GM19193 (cell line): ENCODE results near the gene HIPK2.

Source experiments
- POLR2A ChIP-seq: IDR thresholded peaks from 4 replicates; pipeline ENCODE4 v1.6.1; 2011; ENCODE audit not compliant: insufficient read depth, insufficient read length; ENCODE audit errors: extremely low read depth

The HIPK2 gene

DNA sequence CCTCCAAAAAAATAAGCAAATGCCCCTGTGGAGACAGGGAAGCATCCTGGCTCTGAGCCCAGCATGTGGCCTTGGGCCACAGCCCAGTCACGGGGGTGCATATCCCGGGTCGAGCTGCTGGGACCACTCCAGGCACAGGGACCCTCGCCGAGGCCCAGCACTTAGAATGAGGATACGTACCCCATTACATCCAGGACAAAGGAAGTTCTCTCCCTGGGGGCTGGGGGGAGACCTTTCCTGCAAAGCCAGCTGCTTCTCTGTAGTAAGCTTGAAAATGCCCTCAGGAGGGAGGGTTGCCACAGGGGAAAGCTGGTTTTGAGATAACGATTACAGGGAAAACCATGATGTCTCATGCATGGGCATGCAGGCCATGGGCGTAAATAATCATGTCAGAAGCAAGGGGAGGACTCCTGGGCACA, 75.5 kb downstream of the HIPK2 start:
- TF ChIP-seq POLR2A: no peak

- TF ChIP-seq POLR2A: no peak
Measured at GRCh38 chr7:139701908-139702307, 75.9 kb downstream of the HIPK2 start.

DNA sequence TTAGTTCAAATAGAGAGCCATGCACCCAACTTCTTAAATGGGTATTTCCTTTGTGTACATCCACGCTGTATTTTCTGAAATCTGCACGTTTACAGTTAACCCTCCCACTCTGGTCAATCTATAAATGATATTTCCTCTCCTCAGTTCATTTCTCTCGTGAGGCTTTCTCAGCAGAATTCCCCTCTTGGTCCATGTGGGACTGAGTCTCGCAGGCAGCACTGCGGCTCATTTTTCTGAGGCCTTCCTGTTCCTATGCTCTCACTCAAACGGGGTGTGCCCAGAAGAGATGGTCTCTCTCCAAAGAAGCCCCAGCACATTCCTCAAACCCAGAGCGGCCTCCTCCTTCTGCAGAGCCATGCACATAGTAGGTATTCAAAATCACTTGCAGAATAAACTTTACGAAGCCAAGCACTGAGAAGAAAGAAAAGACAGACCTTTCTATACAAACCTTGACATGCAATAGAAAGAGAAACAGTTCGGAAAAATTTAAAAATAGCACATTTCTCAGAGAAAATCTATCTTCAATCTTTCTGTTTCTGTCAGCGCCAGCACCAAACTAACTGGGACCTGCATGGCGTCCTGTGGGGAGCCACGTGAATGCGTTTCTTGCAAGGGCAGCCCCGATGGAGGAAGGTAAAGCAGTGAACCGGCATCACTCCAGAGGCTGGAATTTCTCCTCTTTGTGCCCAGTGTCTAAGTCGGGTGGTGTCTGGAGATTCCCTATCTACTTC, 77.1 kb downstream of the HIPK2 start:
- TF ChIP-seq POLR2A: no peak

GRCh38 chr7:139699640-139700504, 77.9 kb downstream of the HIPK2 start:
- no peak for TF ChIP-seq POLR2A

DNA sequence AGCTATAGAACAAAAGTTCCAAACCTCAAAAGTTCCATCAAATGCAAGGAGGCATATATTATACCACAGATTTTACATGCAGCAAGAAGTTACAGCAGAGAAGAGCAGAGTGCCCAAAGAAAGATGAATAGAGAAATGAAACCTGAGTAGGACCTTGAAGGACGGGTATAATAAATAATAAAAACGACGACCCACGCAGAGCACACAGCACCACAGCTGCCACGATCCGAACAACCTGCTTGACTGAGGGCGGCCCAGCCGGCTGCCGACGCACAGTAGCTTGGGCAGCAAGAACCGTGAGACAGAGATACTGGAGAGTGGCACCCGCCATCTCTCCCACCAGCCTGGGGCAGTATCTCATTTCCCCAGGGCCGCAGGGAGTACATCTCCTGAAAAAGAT, 79.0 kb downstream of the HIPK2 start:
- TF ChIP-seq POLR2A: no peak

DNA sequence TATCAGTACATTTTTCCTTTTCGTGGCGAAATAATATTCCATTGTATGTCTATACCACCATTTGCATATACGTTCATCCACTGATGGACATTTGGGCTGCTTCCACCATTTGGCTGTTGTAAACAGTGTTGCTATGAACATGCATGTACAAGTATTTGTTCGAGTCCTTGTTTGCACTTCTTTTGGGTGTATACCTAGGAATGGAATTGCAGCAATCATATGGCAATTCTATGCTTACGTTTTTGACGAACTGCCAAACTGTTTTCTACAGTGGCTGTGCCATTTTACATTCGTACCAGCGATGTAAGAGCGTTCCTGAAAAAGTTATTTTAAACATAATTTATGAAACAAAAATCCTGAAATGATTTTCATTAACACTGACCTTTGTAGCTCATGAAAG, 79.5 kb downstream of the HIPK2 start:
- no peak for TF ChIP-seq POLR2A

DNA sequence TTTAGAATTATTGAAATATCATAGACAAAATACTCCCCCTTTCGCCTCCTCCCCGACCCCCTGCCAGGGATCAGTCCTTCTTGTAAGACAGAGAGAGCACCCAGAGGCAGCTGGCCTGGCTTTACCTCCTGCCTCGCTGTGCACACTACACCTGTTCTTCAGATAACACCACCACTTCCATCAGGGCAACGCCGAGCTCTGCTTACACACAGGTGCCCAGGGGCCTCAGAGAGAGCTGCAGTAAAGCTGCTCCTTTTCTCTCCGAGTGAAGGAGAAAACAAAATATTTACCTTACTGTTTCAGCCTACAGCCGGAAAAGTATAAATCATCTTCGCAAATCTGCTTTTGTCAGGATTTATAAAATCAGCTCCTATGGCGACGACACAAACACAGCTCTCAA, 80.7 kb downstream of the HIPK2 start:
- TF ChIP-seq POLR2A: no peak

DNA sequence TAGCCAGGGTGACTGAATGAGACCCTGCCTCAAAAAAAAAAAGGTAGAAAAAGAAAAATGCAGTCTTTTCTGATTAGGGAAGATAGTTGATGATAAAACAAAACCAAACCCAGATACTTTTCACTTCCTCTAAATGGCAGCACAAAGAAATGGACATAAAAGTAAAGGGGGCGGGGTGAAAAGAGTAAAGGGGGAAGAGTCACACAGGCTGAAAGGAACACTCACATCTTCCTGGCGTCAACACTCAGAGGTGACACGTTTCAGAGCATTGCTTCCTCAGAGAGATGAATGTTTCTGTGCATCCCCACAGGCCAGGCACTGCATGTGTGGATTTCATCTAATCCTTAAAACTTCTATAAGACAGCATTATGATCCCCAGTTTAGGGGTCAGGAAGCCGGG, 81.2 kb downstream of the HIPK2 start:
- no peak for TF ChIP-seq POLR2A

DNA sequence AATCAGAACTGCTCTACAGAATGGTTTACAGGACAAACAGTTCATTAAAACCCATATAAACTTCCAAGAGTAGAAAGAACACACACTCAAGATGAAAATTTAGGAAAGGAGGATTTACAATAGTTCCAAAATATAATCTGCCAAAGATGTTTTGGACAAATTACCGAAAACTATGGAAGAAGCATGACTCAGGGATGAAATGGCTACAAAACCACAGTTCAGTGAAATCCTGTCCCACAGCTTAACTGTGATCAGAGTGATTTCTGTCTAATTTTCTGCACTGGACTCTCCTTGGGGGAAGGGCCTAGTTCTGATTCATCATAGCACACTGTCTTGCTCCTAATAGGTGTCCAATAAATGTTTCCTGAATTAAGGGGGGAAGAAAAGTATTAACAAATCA, 82.2 kb downstream of the HIPK2 start:
- no peak for TF ChIP-seq POLR2A

- no peak for TF ChIP-seq POLR2A
Measured at GRCh38 chr7:139695051-139695450, 82.7 kb downstream of the HIPK2 start.

- TF ChIP-seq POLR2A: no peak
Measured at GRCh38 chr7:139694389-139694676, 83.5 kb downstream of the HIPK2 start.

DNA sequence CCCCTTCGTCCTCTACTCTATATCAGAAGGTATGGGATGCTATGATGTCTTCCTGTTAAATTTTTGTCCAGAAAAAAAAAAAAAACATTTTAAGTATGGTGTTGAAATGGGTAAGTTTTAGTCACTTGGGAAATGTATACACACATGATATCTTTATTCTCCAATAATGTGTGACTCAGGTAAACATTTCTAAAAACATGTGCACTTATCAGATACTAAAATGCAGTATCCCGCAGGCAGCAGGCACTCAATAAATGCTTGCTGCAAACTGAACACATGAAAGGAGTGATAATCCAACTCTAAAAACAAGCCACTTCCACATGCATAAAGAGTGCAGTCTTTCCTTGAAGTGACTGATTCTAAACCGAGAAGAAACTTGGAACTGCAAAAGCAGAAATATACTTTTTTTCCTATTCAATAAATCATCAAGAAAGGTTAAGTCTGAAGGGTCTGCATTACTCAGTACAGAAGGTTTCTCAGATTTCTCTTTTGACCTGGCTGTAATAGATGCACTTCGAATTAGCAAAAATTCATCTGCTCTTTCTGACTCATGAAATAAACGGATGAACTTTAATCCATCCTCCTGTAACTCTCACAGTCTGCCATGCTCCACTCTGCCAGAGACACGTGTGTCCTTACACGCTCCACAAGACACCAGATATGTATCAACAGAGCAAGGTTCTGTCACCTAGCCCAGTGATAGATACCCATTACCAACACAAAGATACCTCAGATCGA, 84.0 kb downstream of the HIPK2 start:
- TF ChIP-seq POLR2A: no peak

DNA sequence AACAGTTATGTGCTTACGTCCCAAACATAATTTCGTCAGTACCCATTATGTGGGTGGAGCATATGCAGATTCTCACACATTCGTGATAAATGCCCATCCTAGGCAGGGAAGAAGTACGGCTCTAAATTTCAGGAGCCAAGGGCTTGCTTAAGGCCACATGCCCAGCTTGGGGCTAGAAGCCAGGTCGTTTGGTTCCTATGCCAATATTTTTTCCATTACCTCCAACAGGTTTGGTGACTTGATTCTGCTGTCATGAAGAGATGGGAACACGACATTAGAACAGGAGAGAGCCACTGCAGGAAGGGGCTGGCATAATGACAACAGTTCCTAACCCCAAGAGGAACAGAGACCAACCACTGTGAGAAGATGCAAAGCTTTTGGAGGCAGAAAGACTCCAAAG, 85.1 kb downstream of the HIPK2 start:
- no peak for TF ChIP-seq POLR2A

GRCh38 chr7:139691253-139691781, 86.5 kb downstream of the HIPK2 start:
- TF ChIP-seq POLR2A: no peak

DNA sequence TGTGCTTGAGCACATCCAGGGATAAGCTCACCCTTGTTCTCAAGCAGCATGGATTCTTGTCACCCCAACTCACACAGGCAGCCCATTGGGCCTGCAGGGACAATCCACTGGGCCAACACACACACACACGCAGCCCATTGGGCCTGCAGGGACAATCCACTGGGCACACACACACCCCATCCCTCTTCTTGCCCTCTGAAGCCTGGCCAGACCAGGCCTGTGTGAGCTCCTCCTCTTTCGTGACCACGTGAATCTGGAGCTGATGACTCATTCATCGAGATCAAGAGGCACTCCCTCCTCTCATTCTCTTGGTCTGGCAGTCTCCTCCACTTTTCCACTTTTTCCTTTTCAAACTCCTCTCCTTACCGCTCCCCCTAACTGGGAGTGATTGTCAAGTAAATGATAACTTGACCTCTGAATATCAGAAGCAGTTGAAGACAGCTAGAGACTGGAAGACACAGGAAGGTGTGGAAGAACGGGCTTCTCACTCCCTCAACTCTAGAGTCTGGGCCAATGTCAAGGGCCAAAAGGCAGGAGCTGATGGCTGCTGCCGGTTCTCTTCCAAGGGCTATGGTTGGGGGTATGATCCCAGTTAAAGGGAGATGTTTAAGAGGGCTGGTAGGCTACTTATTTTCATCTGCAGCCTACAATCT, 89.7 kb downstream of the HIPK2 start:
- no peak for TF ChIP-seq POLR2A
